ENCODE data around the gene PSPN.

PSPN gene

DNA sequence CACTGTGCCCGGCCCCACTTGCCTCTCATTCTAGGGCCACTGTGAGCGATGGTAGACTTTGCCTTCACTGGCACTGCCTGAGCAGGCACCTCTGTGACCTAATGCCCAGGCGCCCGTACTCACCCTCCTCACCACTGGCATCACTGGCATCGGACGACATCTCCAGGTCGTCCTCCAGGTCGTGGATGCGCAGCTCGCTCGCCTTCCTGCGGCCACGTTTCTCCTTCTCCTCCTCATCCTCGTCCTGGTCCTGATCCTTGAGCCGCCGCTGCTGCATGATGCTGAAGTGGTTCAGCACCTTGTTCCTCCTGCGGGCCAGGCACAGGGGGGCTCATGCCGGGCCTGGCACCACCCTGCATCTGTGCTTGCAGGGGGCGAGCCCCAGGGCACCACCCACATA, 7.5 kb upstream of the PSPN start:
- DNase-seq = no peak
- peaks cover 84% of the 10 kb centered on the region for H3K36me3 ChIP-seq (ENCODE audit: insufficient read depth, low read length)
- TF ChIP-seq EZH2 (IDR thresholded peaks at IDR 0.05; ENCODE audit: borderline replicate concordance, low read depth, low read length, severe bottlenecking) = no peak
- TF ChIP-seq, protein P1, sequence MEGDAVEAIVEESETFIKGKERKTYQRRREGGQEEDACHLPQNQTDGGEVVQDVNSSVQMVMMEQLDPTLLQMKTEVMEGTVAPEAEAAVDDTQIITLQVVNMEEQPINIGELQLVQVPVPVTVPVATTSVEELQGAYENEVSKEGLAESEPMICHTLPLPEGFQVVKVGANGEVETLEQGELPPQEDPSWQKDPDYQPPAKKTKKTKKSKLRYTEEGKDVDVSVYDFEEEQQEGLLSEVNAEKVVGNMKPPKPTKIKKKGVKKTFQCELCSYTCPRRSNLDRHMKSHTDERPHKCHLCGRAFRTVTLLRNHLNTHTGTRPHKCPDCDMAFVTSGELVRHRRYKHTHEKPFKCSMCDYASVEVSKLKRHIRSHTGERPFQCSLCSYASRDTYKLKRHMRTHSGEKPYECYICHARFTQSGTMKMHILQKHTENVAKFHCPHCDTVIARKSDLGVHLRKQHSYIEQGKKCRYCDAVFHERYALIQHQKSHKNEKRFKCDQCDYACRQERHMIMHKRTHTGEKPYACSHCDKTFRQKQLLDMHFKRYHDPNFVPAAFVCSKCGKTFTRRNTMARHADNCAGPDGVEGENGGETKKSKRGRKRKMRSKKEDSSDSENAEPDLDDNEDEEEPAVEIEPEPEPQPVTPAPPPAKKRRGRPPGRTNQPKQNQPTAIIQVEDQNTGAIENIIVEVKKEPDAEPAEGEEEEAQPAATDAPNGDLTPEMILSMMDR (IDR thresholded peaks at IDR 0.05; ENCODE audit: borderline replicate concordance, extremely low read depth, low read length, poor library complexity, severe bottlenecking) = no peak

DNA sequence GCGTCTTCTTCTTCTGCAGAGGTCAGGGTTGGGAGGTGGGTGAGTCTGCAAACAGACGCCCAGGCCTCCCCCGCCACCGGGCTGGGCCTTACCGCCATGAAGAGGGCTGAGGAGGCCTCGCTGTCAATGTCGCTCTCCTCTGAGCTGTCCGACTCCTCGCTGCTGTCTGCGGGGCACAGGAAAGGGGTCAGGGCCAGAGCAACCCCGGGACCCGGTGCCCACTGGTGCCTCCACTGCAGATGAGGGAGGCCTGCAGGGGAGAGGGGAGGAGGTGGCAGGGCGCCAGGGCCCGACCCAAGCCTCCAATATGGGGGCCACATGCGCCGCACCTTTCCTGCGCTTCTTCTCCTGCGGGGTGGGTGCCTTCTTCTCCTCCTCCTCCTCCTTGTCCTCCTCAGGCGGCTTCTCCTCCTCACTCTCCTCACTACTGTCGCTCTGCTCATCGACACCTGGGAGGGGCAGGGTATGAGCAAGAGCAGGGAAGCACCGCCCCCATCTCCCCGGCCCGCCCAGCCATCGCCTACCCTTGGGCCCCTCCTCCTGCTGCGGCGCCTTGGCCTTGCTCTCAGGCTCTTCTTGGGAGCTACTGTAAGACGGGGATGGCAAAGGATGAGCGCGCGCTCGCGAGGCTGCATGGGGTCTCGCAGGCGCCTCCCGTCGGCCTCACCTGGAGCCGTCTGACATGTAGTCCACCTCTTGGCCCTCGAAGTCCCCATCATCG, 5.5 kb upstream of the PSPN start:
- Histone ChIP-seq H3K4me1 (ENCODE audit: insufficient read depth, low read length) (no peaks in the 10 kb centered on the region), H3K9ac (ENCODE audit: low read depth, low read length) (no peak overlapping the region), H3K9me3 (ENCODE audit: insufficient read depth, low read length, severe bottlenecking) (no peaks in the 10 kb centered on the region), H3K79me2 (ENCODE audit: insufficient read depth, low read length) (no peaks in the 10 kb centered on the region), H3K27me3 (ENCODE audit: insufficient read depth, low read length, poor library complexity) (no peaks in the 10 kb centered on the region), H3K4me2 (ENCODE audit: insufficient read depth, low read length) (no peak overlapping the region), H3K36me3 (ENCODE audit: insufficient read depth, low read length) (peaks cover 70% of the 10 kb centered on the region), H4K20me1 (ENCODE audit: insufficient read depth, low read length) (no peaks in the 10 kb centered on the region), H3K4me3 (ENCODE audit: low read depth in 1 of 2, low read length in 2 of 2) (no peak overlapping the region), H3K27ac (ENCODE audit: low read length) (no peak overlapping the region), H2AFZ (ENCODE audit: low read depth, low read length) (no peak overlapping the region)
- no peak for ATAC-seq (ENCODE audit: insufficient read depth, low read depth)
- no peak for TF ChIP-seq EZH2 (IDR thresholded peaks at IDR 0.05; ENCODE audit: borderline replicate concordance, low read depth, low read length, severe bottlenecking)
- TF ChIP-seq, protein P1 (IDR thresholded peaks at IDR 0.05; ENCODE audit: borderline replicate concordance, extremely low read depth, low read length, poor library complexity, severe bottlenecking) = no peak
- DNase-seq = no peak

More for the DNA sequence above, 7.5 kb upstream of the PSPN start:
- Histone ChIP-seq H3K27ac (ENCODE audit: low read length) (no peak overlapping the region), H2AFZ (ENCODE audit: low read depth, low read length) (no peak overlapping the region), H3K4me1 (ENCODE audit: insufficient read depth, low read length) (no peaks in the 10 kb centered on the region), H3K4me2 (ENCODE audit: insufficient read depth, low read length) (no peak overlapping the region), H3K9me3 (ENCODE audit: insufficient read depth, low read length, severe bottlenecking) (no peaks in the 10 kb centered on the region), H4K20me1 (ENCODE audit: insufficient read depth, low read length) (no peaks in the 10 kb centered on the region), H3K4me3 (ENCODE audit: low read depth in 1 of 2, low read length in 2 of 2) (no peak overlapping the region), H3K79me2 (ENCODE audit: insufficient read depth, low read length) (no peaks in the 10 kb centered on the region), H3K9ac (ENCODE audit: low read depth, low read length) (no peak overlapping the region), H3K27me3 (ENCODE audit: insufficient read depth, low read length, poor library complexity) (no peaks in the 10 kb centered on the region)
- no peak for ATAC-seq (ENCODE audit: insufficient read depth, low read depth)

DNA sequence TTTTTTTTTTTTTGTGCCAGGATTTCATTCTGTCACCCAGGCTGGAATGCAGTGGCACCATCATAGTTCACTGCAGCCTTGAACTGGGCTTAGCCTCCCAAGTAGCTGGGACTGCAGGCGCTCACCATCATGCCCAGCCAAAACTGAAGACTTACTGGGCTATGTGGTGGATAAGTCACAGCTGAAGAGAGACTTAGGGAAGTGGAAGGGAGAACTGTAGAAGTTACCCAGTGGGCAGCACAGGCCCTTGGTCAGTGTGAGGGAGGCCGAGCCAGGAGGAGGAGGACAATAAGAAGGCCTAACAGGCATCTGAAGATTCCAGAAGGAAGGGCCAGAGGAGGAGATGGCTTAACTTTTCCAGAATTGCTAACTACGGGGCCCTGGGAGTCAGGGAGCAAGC, 4.0 kb upstream of the PSPN start:
- Histone ChIP-seq H4K20me1 (ENCODE audit: insufficient read depth, low read length) (no peaks in the 10 kb centered on the region; the same call in 1 of the 2 replicates), H3K4me3 (ENCODE audit: low read depth in 1 of 2, low read length in 2 of 2) (no peak overlapping the region), H3K9me3 (ENCODE audit: insufficient read depth, low read length, severe bottlenecking) (no peaks in the 10 kb centered on the region), H3K4me1 (ENCODE audit: insufficient read depth, low read length) (no peaks in the 10 kb centered on the region), H3K9ac (ENCODE audit: low read depth, low read length) (no peak overlapping the region), H3K36me3 (ENCODE audit: insufficient read depth, low read length) (peaks cover 68% of the 10 kb centered on the region), H3K79me2 (ENCODE audit: insufficient read depth, low read length) (no peaks in the 10 kb centered on the region), H3K27me3 (ENCODE audit: insufficient read depth, low read length, poor library complexity) (no peaks in the 10 kb centered on the region), H2AFZ (ENCODE audit: low read depth, low read length) (no peak overlapping the region), H3K4me2 (ENCODE audit: insufficient read depth, low read length) (no peak overlapping the region), H3K27ac (ENCODE audit: low read length) (no peak overlapping the region)
- ATAC-seq (ENCODE audit: insufficient read depth, low read depth) = no peak
- DNase-seq = no peak
- TF ChIP-seq, protein P1 (IDR thresholded peaks at IDR 0.05; ENCODE audit: borderline replicate concordance, extremely low read depth, low read length, poor library complexity, severe bottlenecking) = no peak
- TF ChIP-seq EZH2 (IDR thresholded peaks at IDR 0.05; ENCODE audit: borderline replicate concordance, low read depth, low read length, severe bottlenecking) = no peak

All from DND-41 (cell line).